RKO (cell line): ENCODE measurements around the gene PSMA3.

Experiments
- DNase-seq: peaks from one replicate; pipeline ENCODE4 v3.0.0-alpha.2; 2016; ENCODE audit warnings: low spot score

Gene PSMA3

DNA sequence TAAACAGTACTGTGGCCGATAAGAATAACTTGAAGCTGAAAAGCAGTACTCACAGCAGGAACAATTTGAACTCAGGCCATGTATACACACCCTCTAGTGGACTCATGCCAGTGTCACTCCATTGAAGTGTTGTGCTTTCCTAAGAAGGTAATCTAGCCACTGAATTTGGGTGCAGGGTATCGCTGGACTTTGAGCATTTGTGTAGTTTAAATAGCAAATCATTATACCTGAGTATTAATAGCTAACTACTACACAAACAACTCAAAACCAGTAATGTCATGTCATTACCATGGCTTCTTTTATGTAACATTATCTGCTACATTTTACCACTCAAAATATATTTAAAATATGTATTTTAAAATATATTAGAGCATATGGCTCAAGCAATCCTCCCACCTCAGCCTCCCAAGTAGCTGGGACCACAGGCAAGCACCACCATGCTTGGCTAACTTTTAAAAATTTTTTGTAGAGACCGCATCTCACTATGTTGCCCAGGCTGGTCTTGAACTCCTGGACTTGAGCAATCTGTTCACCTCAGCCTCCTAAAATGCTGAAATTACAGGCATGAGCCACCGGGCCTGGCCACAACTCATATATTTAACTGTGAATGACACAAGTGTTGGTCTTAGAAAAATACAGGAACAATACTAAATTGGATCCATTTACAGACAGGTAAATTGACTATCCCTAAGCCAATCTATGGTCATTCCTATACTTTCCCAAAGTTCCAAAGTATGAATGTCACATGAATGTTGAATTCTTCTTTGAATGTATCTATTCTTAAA lies 28.1 kb downstream of the PSMA3 start:
- DNase-seq = peak; percentile 72

DNA sequence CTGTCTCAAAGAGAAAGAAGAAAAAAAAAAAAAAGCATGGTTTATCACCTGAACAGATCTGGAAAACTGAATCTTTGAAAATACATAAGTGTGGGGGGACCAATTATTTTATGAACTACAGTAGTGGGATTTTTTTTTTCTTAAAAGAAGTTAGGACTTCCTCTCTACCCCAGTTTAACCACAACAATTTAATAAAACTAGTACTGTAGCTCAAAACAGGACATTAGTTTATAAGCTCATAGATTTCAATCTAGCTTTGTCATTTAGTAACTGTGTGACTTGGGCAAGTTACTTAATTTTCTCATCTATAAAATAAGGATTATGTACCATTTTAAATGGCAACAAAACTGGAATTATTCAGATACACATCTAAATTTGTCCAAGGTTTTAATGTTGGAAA lies 30.2 kb downstream of the PSMA3 start:
- no peak for DNase-seq

DNA sequence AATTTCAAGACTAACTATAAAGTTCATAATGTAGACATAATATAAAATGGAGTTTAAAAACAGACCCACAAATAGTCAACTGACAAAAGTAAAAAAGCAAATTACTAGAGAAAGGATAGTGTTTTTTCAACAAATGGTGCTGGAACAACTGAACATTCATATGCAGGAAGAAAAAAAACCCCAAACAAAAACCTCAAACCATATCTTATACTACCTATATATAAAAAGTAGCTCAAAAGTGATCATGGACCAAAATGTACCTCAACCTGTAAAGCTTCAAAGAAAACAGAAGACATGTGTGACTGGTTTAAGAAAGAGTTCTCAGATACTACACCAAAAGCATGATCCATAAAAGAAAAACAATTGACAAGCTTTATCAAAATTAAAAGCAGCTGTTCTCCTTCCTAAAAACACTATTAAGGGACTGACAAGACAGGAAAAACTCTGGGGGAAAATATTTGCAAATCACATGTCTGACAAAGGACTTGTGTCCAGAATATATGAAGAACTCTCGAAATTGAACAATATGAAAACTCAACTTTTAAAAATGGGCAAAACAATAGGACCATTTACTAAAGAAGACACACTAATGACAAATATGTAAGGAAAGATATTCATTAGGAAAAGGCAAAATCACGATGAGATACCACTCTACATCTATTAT lies 31.0 kb downstream of the PSMA3 start:
- no peak for DNase-seq

DNA sequence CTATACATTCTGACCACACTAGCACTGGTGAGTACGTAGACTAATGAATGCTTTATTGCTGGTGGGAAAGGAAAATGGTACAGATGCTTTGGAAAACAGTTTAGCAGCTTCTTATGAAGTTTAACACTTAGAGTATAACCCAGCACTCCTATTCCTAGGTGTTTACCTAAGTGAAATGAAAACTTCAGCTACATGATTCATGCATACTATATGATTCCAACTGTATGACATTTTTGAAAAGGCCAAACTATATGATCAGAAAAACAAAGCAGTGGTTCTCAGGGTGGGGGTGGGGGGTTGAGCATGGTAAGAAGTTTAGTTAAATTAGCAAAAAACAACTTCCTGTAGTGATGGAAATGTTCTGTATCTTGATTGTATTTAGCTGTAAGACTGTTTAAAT lies 31.6 kb downstream of the PSMA3 start:
- DNase-seq = no peak

DNA sequence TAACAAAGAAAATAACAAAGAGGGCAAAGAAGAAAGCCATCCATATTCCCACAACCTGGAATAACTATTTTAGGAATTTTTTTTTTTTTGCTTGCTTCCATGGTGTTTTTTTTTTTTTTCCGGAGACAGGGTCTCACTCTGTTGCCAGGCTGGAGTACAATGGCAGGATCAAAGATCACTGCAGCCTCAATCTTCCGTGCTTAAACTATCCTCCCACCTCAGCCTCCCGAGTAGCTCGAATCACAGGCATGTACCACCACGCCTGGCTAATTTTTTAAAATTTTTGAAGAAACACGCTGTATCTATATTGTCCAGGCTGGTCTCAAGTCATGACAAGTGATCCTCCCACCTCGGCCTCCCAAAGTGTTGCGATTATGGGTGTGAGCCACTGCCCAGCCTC lies 33.5 kb downstream of the PSMA3 start:
- DNase-seq = no peak

DNA sequence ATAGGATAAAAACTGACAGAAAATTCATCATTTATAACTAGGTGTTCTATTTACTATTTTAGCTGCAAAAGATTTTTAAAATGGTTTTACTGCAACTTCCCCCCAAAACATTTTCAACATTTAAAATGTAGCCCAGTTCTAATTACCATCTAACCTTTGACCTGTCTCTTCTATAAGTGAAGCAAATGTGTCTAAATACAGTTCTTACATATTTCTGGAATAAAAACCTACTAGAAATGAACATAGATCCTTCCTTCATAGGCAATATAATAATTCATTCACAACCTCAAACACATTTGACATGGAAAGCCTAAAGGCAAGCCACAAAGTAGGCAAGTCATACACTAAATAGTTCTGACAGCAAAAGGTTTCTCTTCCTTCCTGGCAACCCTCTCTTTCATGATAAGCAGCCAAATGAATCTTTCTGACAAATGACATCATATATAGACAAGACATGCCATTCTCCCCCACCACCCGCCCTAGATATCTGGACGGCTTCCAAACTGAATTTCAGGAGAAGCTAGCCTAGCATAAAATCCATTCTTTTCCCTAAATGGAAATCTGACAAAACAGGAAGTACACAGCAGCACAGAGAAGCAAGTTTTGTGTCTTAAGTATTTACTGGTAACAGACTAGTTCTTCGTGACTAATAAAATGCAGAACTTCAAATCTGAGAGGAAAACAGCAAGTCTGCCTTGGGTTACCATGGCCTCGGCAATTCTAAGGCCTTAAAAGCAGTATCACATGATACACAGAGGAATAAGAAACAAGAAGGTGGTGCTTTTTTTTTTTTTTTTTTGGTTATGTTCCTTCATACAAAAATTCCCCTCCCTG lies 36.5 kb downstream of the PSMA3 start:
- no peak for DNase-seq

DNA sequence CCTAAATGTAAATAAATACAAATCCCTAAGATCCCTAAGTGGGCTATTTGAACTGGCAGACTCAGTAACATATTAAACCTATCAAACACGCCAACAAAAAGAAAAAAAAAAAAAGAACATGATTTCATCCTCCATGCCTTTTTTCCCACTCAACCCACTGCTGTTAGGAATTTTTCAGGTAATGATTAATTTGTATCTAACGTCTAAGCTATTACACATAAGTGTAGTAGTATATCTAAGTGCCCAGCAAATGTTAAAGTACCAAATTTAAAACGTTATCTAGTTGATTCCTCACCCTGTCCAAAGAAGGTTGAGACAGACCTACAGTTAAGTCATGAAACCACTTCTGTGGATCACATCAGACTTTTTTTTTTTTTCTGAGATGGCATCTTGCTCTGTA lies 37.3 kb downstream of the PSMA3 start:
- DNase-seq = no peak

DNA sequence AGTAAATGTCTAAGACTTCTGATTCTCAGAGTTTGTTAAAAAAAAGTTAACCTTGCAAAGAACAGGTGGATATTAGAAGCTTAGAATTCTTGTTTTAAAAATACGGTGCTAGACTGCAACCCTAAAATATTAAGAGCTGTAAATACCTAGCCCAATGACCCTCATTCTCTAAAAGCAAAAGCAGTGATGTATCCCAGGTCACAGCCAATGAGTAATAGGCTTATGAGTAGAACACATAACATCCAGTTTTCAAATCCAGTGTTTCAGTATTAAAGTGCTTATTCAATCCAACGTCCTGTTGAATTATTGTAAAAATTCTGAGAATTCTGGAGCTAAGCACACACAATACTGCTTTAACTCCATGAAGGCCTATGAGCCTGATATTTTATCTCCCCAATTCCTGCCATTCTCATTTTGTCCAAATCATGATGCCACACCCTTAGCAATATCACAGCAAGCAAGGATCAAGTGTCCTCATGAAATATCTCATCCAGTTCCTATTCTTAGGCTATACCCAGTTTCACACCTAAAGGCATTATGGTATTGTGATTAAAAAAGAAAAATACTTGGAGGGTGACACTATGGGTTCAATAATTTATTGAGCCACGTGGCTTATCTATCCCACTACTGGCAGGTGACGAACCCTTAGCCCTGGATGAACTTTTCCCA lies 38.4 kb downstream of the PSMA3 start:
- no peak for DNase-seq

DNA sequence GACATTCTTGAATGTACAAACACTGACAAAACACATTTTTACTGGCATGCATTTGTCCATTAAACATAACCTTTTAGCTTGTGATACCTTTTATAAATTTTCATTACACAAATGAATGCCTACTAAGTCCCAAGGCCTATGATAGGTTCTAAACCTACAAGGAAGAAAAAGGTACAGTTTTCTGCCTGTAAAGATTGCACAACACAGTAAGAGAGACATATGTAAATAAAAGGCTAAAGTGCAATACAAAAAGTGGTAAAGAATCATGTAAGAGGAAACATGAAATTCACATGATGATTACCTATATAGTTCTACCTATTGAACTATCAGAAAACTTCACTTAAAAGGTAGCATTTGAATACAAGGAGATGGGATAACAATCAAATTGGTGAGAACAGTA lies 39.1 kb downstream of the PSMA3 start:
- DNase-seq = no peak

DNA sequence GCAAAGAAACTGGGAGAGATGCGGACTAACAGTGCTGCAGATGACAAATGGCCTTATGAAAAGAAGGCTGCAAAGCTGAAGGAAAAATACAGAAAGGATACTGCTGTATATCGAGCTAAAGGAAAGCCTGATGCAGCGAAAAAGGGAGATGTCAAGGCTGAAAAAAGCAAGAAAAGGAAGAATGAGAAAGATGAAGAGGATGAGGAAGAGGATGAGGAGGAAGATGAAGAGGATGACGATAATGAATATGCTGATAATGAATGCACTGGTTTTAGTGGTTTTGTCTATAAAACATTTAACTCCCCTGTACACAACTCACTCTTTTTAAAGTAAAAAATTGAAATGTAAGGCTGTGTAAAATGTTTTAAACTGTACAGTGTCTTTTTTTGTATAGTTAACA lies 40.5 kb downstream of the PSMA3 start:
- no peak for DNase-seq

DNA sequence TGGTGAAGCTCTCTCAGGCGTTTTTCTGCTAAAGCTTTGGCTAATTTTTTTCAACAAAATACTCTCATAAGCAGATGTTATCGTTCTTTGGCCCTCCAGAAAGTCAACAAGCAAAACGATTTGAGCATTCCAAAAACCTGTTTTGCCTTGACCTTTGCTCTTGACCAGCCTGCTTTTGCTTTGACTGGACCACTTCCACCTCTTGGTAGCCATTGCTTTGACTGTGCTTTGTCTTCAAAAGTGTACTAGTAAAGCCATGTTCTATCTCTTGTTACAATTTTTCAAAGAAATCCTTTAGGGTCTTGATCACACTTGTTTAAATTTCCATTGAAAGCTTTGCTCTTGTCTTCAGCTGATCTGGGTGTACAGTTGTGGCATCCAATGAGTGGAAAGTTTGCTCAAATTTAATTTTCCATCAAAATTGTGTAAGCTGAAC lies 43.0 kb downstream of the PSMA3 start:
- no peak for DNase-seq

DNA sequence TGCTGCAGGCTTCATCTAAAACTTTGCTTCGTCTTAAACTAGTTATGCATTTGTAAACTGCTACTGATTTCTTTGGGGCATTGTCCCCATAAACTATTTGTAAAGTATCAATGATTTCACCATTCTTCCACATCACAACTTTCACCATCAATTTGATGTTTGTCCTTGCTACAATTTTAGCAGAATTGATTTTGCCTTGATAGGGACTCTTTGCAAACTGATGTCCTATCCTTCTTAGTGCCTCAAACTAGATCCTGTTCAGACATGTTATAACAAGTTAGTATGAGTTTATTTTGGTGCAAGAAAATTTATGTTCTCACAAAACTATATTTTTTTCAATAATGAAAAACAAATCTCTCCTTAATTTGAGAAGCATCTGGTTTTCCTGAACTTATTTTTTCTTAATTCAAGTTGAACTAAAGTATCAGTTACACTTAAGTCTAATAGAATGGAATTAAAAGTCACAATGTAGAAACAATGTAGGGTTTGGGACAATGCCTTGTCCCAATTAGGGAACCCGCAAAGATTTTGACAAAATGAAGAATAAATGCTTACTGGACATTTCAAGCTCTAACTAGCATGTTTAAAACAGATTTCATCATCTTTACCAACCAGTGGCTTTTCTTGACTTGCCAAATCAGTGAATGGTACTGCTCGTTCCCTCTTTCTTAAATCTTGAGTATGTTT lies 43.6 kb downstream of the PSMA3 start:
- no peak for DNase-seq

DNA sequence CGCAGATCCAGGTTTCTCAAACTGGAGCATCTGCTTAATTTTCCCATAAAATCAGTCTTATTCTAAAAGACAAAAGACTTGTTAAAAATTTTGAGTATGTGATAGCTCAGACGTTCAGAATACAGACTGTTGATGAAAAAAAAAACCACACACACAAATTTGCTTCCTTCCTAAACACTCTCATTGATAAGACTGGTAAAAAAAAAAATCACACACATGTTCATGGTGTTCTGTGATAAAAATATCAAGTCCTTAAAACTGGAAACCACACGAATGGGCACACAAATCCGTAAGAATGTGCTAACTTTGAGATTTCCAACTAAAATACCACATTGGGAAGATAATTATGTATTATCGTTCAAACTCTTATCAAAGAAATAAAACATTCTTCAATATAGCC lies 47.0 kb downstream of the PSMA3 start:
- no peak for DNase-seq

DNA sequence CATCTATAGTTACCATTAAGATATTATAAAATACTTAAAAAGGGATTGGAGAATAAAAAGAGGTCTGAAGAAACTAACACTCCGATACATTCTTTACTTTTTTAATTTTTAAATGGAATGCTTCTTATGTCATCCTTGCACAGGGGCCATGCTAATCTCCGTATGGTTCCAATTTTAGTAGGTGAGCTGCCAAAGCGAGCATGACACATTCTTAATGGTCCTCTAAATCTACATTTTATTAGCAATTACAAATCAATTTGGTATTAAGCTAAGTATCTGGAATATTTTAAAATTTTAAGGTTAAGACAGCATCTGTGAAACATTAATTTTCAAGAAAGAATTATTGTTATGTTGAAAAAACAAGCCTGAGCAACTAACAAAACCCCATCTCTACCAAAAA lies 47.5 kb downstream of the PSMA3 start:
- DNase-seq = no peak

DNA sequence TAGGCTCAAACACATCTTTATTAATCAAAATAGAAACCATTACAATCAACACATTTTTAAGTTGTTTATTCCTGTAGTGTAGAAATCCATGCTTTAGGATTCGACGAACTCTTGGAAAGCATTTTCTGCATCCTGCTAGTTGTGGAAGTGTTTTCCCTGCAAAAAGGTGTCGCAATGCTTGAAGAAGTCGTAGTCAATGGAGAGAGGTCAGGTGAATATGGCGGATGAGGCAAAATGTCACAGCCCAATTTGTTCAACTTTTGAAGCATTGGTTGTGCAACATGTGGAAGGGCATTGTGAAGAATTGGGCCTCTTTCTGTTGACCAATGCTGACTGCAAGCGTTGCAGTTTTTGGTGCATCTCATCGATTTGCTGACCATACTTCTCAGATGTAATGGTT lies 49.6 kb downstream of the PSMA3 start:
- no peak for DNase-seq

DNA sequence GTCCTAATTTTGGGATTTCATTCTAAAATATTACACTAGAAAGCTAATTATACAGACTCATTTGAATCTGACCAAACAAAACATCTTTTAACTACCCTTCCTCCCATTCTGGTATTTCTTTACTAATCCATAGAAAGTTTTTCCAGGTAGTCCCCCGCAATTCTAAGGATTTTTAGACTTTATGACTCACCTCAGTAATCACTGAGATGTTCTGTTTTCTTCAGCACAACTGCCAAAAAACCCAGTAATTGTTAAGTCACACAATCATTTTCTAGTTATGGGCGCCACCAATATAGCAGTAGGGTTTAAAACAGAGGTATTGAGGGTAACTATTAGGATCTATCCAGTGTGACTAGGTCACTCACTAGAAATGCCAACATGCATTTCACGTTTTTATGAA lies 52.1 kb downstream of the PSMA3 start:
- DNase-seq = peak; percentile 66

DNA sequence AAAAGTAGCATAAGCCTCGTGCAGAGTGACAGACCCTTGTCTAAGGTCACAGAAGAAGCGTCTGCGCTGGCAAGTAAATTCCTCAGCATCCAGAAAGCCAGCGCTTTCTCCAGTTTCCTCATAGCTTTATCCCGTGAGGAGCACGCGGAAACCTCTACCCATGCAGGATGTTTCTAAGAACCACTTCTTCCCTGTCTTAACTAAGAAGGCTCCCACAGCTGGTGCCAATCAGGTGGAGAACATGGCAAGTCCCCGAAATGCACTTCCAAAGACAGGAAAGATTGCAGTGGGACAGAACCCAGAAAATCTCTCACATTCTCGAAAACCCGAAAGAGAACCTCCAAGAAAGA lies 52.7 kb downstream of the PSMA3 start:
- DNase-seq = peak; percentile 57

DNA sequence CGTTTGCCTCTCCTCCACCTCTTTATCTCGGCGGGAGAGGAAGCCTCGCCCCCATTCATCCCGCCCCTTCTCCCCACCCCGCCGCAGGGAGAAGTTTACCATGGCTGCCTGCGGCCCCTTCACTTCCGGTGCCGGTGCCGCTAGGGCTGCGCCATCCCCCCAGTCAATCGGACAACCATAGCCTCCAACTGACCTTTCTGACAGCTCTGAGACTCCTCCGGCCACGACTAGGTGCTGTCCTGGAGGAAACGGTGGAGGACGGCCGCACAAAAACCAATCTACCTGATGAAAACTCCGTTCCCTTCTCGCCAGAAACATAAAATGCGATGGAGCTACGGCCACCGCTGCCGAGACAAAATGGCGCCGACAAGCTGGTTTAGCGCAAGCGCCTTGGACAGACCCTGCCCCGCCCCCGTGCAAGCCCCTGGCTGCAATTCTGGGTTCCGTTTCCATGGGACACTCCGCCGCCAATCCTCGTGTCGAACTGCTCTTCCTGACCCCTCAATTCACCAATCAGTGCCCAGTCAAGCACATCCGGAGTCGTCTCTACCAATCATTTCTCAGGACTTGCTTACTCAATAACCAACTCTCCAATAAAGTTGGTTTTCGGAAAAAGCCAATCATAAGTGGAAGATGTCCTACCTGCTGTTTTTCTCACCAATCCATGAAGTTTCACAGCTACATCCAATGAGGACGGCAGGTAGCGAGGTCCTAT lies 53.3 kb downstream of the PSMA3 start:
- DNase-seq = peak; percentile 100

DNA sequence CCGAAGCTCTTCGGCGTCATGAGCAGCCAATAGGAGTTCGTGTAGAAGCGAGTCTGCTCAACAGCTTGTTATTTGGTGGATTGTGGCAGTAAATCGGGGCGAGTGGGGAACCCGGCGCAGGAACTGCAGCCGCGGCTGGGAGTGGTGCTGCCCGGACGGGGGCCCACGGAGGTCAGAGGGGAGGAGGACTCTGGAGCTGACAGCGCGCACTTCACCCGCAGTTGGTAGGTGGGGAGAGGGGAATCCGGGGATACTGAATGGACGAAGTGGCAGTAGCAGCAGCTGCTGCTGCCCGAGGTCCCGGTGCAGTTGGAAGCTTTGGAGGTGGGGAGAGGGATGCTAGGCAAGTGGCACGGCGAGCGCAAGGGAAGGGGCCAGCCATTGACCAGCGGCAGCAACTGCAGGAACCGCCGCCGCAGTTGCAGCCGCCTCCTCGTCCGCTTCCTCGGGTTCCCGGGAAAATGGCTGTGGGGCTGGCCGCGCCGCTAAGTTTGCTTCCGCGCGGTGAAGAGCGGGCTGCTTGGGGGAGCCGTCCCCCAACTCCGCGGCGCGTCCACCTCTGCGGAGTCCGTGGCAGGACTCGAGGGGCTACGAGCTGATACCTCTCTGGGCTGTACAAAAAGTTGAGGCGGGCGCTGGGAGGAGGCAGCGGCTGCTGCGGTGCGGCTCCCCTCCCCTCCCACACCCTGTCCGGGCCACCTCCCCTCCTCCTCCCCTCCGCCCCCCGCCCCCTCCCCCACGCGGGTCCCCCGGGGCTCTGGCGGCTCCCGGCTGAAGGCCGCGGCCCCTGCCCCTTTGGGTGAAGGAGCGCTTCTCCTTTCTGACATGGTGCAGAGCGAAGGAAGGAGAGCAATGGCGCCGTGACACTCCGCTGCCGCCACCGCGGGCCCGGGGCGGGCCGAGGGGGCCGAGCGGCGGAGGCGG lies 54.1 kb downstream of the PSMA3 start, which contains the start of gene ARID4A:
Gene ARID4A, plus strand, starts transcription at position 79 of the 924 bp plus-strand sequence. CDS start 1,300 bp downstream, outside the sequence.
- no peak for DNase-seq
